HG02798 (cell line): ENCODE data around the gene PPP1R12C.

Experiments used
- ATAC-seq: cut with Tn5 transposase; IDR thresholded peaks from one replicate; pipeline ENCODE4 v1.9.1; 2021; ENCODE audit warnings: mild to moderate bottlenecking; ENCODE audit not compliant: unreplicated experiment, poor library complexity

PPP1R12C gene

DNA sequence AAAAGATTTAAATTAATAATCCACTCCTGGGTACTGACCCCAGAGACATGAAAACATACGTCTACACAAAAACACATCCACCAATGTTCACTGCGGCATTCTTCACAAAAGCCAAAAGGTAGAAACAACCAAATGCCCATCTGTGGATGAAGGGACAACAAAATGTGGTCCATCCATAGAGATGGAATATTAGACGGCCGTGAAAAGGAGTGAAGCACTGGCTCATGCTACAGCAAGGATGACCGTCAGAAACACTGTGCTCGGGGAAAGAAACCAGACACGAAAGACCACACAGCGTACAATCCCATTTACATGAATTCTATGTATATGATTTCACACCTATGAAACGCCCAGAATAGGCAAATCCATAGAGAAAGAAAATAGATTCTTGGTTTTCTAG, 60.6 kb downstream of the PPP1R12C start:
- no peak for ATAC-seq

DNA sequence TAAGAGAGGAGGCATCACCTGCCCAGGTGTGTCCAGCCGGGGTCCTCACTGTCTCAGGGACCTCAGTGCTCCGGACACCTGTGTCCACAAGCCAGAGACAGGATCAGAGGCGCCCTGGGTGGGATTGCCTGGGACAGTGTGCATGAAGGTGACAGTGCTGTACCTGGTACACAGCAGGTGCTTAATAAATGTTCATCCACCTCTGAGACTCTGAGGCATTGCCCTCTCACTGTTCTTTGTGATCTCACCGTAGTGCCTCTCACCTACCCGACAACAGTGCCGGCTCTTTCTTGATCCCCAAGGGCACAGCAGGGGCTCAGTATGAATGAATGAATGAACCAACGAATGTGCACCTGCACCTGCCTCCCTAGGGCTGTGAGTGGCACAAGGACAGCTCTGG, 63.7 kb downstream of the PPP1R12C start:
- no peak for ATAC-seq

DNA sequence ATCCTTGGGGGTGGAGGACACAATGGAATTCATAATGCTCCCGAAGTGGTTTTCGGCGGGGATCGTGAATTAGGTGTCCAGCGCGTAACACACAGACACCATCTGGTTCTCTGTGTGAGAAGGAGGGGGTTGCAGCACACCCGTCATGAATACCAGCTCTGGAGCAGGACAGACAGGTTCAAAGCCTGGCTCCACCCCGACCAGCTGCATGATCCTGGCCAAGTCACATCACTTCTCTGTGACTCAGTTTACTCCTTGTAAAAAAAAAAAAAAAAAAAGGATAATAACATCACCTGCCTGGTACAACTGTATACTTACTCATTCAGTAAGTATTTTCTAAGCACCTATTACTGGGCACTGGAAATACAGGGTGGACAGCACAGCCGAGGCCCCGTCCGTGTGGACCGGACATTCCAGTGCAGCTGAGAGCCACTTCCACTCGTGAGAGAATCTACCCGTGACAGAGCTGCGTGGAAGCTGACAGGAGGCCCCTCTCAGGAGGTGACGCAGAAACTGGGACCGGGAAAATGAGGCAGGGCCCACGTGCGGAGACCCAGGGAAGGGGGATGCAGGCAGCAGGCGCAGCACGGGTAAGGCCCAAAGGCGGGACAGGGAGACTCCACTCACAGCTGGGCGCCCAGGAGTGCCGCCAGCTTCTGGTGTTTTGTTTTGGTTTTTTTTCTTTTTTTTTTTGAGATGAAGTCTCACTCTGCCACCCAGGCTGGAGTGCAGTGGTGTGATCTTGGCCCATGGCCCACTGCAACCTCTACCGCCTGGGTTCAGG, 66.5 kb downstream of the PPP1R12C start:
- ATAC-seq = no peak

DNA sequence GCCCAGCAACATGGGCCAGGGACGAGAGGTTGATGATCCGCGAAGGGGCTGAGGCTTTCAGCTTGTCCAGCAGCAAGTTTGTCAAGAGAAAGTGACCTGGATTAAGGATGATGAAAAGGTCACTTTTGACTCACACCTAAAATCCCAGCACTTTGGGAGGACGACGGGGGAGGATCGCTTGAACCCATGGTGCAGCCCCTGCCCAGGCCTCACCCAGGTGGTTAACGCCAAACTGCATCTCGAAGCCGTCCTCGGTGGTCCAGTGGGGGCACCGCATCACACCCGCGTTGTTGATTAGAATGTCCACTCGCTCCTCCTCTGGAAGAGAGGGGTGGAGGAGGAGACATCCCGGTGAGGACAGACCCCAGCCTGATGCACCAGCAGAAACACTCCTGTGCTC, 69.0 kb downstream of the PPP1R12C start:
- no peak for ATAC-seq

DNA sequence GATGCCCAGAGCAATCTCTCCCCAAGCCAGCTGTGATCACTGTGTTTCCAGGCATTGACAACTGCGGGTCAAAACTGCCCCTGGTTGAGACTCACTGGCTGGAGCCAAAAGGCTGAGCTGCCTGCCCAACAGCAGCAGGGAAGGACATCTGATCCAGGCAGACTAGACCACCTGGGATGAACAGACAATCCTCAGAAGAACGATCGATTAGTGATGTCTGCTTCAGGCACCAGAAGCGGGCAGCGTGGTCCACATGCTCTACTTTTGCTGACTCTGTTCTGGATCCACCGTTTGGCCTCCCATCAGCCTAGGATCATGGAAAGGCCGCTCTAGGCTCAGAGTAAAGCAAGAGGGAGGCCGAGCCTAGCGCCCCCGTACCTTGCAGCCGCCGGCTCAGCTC, 69.5 kb downstream of the PPP1R12C start:
- no peak for ATAC-seq

DNA sequence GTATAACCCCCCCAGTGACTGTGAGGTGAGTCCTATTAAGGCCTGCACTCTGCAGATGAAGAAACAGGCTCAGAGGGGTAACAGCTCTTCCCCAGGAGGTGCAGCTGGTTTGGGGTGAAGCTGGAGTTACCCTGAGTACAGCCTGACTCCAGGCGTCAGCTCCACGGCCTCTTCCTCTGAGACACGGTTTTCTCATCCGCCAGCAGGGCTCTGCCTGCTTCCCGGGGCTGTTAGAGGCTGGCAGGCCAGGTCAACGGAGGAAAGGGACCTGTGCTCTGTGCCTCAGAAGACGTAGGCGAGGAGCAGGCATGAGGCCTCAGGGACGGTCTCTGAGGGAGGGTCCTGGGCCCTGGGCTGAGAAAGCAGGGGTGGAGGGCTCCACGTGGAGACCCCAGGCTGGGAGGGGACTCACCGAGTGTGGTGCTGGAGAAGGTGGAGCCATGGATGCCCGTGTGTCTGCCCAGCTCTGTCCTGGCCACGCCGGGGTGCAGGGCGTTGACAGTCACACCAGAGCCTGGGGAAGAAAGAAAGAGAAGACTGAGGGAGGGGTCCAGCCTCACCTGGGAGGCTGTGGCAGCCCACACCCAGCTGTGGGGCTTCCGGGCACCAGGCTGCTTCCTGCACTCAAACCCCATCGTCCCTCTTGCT, 70.3 kb downstream of the PPP1R12C start:
- ATAC-seq = no peak

DNA sequence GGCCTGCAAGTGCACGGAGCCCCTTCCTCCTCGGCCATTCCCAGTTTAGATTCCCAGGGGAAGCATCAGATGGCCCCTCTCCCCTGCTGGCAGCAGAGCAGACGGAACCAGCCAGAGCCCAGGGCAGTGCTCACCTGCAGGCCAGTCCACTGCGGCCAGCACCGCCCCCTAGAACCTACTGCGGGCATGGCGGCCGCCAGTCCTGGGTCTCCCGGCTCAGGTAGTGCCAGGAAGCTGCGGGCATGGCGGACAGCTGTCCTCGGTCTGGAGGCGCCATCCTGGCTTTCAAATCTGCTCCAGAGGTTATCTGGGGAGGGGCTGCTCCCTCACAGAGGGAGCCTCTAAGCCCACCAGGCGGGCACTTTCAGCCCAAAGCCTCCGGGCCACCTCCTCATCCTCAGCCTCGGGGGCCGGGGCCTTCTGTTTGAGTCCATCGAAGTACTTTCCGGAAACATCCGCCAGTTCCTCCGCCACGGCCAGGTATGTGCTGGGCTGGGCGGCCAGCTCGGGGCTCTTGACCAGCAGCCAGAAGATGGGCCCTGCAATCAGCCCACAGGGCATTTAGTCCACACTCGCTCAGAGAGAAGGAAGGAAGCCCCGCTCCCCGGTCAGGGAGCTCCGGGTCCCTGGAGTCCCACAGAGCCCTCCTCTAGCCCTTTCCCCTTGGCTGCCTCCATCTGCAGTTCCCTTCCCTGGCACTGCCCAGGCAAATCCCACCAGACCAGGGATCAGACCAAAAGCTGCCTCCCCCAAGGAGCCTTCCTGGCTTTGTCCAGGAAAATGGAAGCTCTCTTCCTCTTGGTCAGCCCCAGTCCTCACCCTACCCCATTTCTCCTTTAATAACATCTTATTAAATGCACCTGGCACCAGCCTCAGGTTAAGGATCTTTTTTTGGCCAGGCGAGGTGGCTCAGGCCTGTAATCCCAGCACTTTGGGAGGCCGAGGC, 72.4 kb downstream of the PPP1R12C start:
- ATAC-seq = no peak

DNA sequence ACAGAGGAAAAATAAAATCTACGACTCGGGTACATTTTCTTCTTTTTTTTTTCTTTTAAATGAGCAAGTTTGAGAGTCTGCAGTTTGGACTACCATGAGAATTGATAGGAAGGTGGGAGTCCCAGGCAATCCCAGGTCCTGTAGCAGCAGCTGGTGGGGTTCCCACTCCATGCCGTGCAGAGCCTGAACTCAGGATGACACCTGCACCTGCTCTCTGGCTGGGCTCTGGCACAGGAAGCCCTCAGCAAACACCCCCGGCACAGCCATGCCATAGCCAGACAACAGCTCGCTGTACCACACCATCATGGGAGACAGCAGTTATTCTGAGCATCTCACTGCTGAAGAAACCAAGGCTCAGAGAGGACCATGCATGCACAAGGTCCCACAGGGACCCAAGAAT, 73.2 kb downstream of the PPP1R12C start:
- ATAC-seq = no peak

DNA sequence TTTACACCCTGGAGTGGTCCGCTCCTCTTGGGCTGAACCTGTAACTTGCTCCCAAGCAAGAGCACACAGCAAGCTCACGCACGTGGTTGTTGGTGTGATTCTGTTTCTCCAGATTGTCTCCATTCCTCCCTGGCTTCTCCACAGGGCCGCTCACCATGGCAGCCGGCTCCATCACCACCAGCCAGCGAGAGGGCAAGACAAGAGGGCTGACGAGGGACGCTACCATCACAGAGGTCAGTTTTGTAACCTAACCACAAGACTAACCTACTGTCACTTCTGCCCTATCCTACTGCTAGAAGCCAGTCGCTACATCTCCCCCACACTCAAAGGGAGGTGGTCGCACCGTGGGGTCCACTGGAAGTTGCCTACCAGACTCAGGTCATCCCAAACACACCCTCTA, 74.7 kb downstream of the PPP1R12C start:
- ATAC-seq = no peak

DNA sequence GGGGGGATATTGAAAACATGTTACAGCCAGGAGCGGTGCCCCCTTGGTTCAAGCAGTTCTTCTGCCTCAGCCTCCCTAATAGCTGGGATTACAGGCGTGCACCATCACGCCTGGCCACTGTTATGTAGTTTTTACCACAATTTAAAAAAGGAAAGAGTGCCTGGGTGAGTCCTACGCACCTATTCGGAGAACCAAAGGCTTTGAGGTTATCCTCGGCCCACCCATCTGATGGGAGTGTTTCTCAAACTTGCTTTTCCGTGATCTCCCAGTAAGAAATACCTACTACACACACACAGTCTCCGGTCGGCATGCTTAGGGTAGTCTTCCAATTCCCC, 75.1 kb downstream of the PPP1R12C start:
- no peak for ATAC-seq

DNA sequence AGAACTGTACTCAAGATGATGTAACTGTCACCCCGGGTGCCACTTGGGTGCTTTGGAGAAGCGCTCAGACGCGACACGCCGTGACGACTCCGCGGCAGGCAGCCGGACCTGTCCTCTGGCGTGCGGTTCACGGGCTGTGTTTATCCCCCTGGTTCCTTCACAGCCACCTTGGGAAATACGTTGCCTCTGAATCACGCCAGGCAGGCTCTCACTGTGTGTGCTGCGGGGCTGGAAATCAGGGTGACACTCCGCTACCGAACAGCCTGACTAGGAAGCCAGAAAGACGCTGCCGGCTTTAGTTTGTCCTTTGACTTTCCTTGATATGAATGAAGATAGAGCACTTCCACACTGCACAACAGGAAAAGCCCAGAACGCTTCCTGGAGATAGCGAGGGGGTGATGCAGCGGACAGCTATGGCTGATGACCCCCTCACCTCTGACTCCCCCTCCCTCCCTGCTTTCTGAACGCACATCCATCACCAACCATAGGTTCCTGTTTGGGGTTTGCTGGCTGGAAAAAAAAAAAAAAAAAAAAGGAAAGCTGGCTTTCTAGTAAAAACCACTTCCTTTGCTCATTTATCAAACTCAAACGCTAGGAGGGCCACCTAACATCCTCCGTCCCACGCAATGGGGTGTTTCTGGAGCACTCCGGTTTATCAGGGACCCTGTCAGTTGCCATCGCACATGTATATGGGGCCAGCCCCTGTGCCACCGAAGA, 75.7 kb downstream of the PPP1R12C start:
- no peak for ATAC-seq

DNA sequence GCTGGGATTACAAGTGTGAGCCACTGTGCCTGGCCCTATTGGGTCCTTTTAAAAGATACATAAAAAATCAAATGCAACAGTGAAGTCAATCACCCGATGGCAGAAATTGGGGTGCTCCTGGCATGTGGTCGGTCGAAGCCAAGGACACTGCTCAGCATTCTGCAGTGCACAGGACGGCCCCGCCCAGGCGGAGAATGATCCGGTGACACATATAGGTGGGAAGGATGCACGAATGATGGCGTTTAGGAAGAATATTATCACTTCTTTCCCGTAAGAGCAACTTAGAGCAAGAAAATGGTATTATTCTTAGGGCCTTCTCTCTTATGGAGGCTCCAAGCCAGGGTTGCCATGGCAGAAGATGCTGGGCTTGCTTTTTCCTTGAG, 76.2 kb downstream of the PPP1R12C start:
- no peak for ATAC-seq
